PFSK-1 (cell line): ENCODE results near the gene LCE3E.

Experiments
- FOXP2 ChIP-seq: optimal IDR thresholded peaks from 2 replicates; pipeline ENCODE3; 2011; ENCODE audit warnings: borderline replicate concordance, control low read depth, inconsistent platforms; ENCODE audit not compliant: insufficient read depth; ENCODE audit errors: extremely low read length, extremely low read depth
- POLR2AphosphoS5 ChIP-seq: IDR thresholded peaks from 2 replicates; pipeline ENCODE4 v1.6.1; 2012; ENCODE audit warnings: low read depth, mild to moderate bottlenecking, control low read depth, low read length, moderate library complexity
- SIN3A ChIP-seq: IDR thresholded peaks from 2 replicates; pipeline ENCODE4 v1.6.1; 2012; ENCODE audit warnings: mild to moderate bottlenecking, low read length, moderate library complexity, borderline replicate concordance; ENCODE audit not compliant: insufficient read depth
- TAF1 ChIP-seq: IDR thresholded peaks from 2 replicates; pipeline ENCODE4 v1.6.1; 2012; ENCODE audit warnings: low read length, control low read depth, borderline replicate concordance; ENCODE audit not compliant: insufficient read depth
- TF ChIP-seq, protein P1 (sequence below), 2 experiments: IDR thresholded peaks; 2 replicates each; pipeline versions ENCODE4 v1.6.1 to v1.8.0; 2011 to 2012; ENCODE audit warnings: low read depth in 2 of 2, low read length in 2 of 2, control low read depth in 1 of 2, inconsistent platforms in 1 of 2, mild to moderate bottlenecking in 1 of 2, moderate library complexity in 1 of 2; ENCODE audit not compliant: insufficient read depth in 1 of 2

The LCE3E gene

DNA sequence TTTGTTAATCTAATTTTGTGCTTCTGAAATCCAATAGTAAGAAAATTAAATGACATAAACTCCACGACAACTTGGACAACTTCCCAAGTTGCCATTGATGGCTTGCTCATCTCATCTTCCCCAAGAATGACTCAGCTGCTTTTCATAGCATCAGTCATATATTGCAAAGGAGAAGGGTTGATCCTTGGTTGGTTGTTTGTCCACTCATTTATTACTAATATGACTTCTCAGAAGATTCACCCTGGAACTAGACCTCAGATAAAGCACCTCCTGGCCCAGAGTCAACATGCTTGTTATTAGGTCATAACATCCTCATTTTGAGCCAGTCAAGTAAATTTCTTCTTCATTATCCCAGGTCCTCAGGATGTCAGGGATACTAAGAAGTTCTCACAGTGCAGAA is 16.1 kb upstream of the LCE3E start:
- TF ChIP-seq POLR2AphosphoS5 (no peak), SIN3A (no peak), FOXP2 (no peak), TAF1 (no peak)
- TF ChIP-seq, protein P1, sequence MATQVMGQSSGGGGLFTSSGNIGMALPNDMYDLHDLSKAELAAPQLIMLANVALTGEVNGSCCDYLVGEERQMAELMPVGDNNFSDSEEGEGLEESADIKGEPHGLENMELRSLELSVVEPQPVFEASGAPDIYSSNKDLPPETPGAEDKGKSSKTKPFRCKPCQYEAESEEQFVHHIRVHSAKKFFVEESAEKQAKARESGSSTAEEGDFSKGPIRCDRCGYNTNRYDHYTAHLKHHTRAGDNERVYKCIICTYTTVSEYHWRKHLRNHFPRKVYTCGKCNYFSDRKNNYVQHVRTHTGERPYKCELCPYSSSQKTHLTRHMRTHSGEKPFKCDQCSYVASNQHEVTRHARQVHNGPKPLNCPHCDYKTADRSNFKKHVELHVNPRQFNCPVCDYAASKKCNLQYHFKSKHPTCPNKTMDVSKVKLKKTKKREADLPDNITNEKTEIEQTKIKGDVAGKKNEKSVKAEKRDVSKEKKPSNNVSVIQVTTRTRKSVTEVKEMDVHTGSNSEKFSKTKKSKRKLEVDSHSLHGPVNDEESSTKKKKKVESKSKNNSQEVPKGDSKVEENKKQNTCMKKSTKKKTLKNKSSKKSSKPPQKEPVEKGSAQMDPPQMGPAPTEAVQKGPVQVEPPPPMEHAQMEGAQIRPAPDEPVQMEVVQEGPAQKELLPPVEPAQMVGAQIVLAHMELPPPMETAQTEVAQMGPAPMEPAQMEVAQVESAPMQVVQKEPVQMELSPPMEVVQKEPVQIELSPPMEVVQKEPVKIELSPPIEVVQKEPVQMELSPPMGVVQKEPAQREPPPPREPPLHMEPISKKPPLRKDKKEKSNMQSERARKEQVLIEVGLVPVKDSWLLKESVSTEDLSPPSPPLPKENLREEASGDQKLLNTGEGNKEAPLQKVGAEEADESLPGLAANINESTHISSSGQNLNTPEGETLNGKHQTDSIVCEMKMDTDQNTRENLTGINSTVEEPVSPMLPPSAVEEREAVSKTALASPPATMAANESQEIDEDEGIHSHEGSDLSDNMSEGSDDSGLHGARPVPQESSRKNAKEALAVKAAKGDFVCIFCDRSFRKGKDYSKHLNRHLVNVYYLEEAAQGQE (IDR thresholded peaks at IDR 0.05; ENCODE audit: insufficient read depth in 1 of 2, low read depth in 2 of 2, low read length in 2 of 2): no peak

DNA sequence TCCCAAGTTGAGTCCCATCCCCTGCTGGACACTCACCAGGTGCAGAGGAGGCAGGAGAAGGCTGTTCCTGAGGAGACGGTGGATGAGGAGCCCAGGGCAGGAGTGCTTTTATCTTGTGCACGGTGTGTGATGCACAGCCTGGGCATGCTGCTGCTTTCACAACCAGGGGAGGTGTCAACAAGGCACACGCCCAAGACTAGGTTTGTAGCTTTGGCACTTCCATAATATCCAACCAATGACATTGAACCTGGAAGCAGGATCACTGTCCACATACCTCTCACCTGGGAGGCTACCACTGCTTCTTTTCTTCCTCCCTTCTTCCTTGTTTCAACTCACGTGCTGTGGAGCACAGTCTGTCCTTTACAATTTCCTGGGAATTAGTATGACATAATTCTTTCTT is 13.9 kb upstream of the LCE3E start, which contains the start of gene LCE3D:
Gene LCE3D (minus strand): TSS at position 84 of the 400 bp plus-strand sequence. CDS start 580 bp downstream, outside the sequence.
- TF ChIP-seq FOXP2: no peak

DNA sequence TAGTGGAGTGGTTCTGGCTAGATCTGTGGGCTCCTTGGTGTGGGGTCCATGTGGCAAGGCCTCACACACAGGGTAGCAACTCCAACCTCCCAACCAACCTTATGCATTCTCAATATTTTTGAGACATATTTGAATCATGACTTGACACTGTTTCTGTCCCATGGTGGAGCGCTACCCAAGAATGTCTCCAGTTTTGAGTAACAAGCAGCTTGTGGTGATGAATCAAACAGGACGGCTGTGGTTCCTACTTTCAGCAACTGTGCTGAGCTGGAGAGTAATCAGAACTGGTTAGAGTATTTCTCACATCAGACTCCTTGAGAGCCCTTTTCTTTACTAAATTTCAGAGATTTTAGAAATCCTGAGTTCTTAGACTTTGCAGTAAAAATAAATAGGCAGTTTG is 10.6 kb upstream of the LCE3E start:
- TF ChIP-seq TAF1 (no peak), POLR2AphosphoS5 (no peak), FOXP2 (no peak), SIN3A (no peak)
- TF ChIP-seq, protein P1 (IDR thresholded peaks at IDR 0.05; ENCODE audit: insufficient read depth in 1 of 2, low read depth in 2 of 2, low read length in 2 of 2): no peak

DNA sequence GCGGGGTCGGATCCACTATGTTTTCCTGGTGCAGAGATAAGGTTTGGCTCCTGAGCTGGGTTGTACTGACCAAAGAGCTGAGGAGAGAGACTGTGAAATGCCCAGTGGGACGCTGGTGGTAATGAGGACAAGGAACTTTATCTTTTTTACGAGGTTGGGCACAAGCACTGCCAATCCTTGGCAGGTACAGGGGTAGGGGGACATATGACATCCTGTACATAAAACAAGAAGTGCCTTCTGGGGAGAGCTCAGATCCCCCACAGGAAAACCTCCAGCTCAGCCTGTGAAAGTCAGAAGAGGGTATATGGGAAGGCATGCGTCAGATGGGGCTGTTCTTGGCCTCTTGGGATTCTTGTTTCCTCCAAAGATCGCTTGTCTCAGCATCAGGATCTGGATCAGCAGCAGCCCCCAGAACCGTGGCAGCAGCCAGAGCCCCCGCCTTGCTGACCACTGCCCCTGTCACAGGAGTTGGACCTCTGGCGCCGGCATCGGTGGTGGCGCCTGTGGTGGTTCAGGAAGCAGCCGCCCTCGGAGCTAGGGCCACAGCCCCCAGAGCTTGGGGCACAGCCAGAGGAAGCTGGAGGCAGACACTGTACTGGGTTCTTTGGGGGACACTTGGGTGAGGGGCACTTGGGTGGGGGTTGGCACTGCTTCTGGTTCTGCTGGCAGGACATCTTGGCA is 905 bp downstream of the LCE3E start:
- TF ChIP-seq, protein P1 (IDR thresholded peaks at IDR 0.05; ENCODE audit: insufficient read depth in 1 of 2, low read depth in 2 of 2, low read length in 2 of 2): no peak
- no peak for TF ChIP-seq POLR2AphosphoS5
- no peak for TF ChIP-seq TAF1
- no peak for TF ChIP-seq SIN3A
- TF ChIP-seq FOXP2: no peak

DNA sequence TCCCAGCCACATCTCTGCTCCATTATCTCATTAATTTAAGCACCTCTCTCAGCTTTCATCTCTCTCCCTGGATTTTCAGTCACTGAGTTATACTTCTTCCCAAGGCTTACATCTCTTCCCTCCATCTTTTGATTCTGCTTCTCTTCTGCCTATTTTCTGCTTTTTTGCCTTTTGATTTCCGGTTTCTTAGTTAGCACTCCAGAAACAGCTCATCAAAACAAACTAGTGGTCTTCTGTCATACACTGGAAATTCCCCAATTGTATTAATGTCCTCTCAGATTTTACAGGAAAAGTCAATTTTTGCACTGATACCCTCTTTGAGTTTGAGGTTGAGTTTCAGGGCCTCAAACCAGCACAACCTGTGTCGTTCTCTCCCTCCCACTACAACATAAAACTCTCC is 1.5 kb downstream of the LCE3E start:
- TF ChIP-seq FOXP2 (no peak), SIN3A (no peak), POLR2AphosphoS5 (no peak), TAF1 (no peak)
- TF ChIP-seq, protein P1 (IDR thresholded peaks at IDR 0.05; ENCODE audit: insufficient read depth in 1 of 2, low read depth in 2 of 2, low read length in 2 of 2): no peak
